Measurements from ENCODE around the gene SOBP. TPM values are rescaled to one million over a fixed set of nuclear protein-coding genes. Genes with fewer than 3 reads are reported as not detected.

Gene SOBP
- total and polyA plus RNA-seq, 9 donors: 8.7 to 31.3 (median 25.8) TPM

DNA sequence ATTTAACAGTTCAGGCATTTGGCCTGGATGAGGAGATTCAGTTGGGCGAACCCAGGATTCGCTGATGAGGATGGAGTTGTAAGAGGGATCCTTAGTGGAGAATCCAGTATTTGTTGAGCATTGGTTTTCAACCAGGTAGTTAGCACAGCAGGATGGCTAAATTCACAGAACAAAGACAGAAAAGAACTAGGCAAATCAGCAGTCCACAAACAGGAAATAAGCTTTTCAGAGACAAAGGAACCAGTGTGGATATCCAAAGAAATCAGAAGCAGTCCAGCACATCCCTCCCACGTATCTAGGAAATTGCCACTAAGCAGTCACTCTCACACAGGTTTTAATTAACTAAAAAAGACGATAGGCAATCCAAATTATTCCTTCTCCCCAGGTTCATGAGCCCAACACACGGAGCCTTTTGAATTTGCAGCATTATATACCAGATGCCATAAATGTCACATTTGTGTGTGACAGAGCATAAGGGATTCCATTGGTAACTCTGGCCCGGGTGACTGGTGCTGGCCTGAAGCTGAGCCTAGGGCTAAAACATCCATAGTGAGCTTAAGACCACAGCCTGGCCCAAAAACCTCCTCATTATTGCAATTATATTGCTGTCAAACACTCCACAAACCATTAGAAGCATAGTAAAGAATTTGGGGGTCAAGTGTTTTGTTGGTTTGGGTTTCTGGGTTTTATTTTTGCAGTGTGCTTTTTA, 131.5 kb downstream of the SOBP start:
- intact Hi-C loops (cut with DNase I): no loop called here
- Histone ChIP-seq H3K4me3 (no peak overlapping the region), H3K27me3 (no peaks in the 10 kb centered on the region), H3K36me3 (no peaks in the 10 kb centered on the region), H3K4me1 (ENCODE audit: insufficient read depth) (peaks cover 2% of the 10 kb centered on the region), H3K27ac (no peak overlapping the region), H3K9me3 (no peaks in the 10 kb centered on the region)
- 92 to 95% (median 92%) methylated on average over 6 of the region's 6 CpGs for WGBS, 3 donors
- no peak for DNase-seq
- TF ChIP-seq, protein P1, sequence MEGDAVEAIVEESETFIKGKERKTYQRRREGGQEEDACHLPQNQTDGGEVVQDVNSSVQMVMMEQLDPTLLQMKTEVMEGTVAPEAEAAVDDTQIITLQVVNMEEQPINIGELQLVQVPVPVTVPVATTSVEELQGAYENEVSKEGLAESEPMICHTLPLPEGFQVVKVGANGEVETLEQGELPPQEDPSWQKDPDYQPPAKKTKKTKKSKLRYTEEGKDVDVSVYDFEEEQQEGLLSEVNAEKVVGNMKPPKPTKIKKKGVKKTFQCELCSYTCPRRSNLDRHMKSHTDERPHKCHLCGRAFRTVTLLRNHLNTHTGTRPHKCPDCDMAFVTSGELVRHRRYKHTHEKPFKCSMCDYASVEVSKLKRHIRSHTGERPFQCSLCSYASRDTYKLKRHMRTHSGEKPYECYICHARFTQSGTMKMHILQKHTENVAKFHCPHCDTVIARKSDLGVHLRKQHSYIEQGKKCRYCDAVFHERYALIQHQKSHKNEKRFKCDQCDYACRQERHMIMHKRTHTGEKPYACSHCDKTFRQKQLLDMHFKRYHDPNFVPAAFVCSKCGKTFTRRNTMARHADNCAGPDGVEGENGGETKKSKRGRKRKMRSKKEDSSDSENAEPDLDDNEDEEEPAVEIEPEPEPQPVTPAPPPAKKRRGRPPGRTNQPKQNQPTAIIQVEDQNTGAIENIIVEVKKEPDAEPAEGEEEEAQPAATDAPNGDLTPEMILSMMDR (IDR thresholded peaks at IDR 0.05): no peak
- no peak for TF ChIP-seq EP300 (IDR thresholded peaks at IDR 0.05)
- no peak for TF ChIP-seq POLR2A (IDR thresholded peaks at IDR 0.05)

DNA sequence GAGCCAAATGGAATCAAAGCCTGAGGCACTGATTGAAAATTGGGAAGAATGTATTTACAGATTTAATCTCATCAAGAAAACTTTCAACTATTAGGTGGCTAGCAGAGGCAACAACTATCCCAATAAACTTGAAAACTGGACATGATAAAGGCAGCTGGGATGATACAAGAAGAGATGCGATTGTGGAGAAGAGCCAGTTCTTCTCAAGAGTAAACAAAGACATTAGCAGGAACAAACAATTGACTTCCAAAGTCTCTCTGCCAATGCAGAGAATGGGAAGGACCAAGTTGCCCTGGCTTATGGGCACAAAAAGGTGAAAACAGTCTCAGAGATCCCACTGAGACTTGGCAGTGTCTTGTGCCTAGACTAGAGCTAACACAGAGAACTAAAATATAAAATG, 132.4 kb downstream of the SOBP start:
- no peak for DNase-seq
- intact Hi-C loops (cut with DNase I): no loop called here
- Histone ChIP-seq H3K27ac (no peak overlapping the region), H3K9me3 (no peaks in the 10 kb centered on the region), H3K4me1 (ENCODE audit: insufficient read depth) (peaks cover 2% of the 10 kb centered on the region), H3K36me3 (no peaks in the 10 kb centered on the region), H3K27me3 (no peaks in the 10 kb centered on the region), H3K4me3 (no peak overlapping the region)
- TF ChIP-seq EP300 (IDR thresholded peaks at IDR 0.05) (no peak), POLR2A (IDR thresholded peaks at IDR 0.05) (no peak)
- TF ChIP-seq, protein P1 (IDR thresholded peaks at IDR 0.05): no peak
- WGBS, 3 donors: 52 to 60% (median 58%) methylated on average over 1 of the region's 1 CpG

DNA sequence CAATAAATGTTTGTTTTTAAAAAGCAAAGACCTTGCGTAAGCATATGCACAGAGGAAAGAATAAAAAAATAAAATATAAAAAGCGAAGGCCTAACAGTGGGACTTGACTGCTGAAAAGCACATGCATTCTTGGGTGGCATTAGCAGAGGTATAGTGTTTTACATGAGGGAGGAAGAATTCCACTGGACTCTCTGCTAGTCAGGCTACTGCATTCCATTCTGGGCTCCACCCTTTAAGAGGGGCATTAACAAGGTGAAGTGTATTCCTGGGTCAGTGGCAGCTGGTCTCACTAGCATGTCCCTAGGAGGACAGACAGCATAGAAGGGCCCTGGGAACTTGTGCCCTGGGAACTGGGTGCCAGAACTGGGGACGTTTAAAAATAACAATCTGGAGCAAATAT, 134.1 kb downstream of the SOBP start:
- WGBS, 3 donors: 67 to 81% (median 74%) methylated on average over 3 of the region's 3 CpGs
- DNase-seq: no peak
- H3K4me1 ChIP-seq (ENCODE audit: insufficient read depth): peaks cover 5% of the 10 kb centered on the region

DNA sequence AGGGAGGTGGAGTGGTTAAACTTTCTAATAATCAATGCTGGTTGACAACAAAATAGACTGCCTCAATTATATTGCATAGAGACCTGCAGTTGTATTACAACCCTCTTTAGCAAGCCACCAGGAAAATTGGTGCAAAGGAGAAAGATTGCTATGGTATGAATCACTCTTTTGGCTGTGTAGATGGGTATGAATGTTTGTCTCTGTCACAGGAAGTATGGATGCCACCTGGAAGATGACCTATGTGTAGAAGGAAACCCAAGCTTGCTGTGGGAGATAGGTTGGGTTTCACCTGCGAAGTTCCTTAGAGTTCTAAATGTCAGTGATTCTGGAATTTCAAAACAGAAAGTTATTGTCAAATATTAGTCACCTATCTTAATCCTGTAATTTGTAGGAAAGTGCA, 134.6 kb downstream of the SOBP start:
- H3K27ac ChIP-seq: no peak overlapping the region
- H3K4me3 ChIP-seq: no peak overlapping the region
- no peaks in the 10 kb centered on the region for H3K36me3 ChIP-seq
- peaks cover 8% of the 10 kb centered on the region for H3K4me1 ChIP-seq (ENCODE audit: insufficient read depth)
- no peak for DNase-seq
- WGBS, 3 donors: 79 to 94% (median 83%) methylated on average over 1 of the region's 1 CpG
- H3K9me3 ChIP-seq: no peaks in the 10 kb centered on the region
- intact Hi-C loops (cut with DNase I): no loop called here
- no peak for TF ChIP-seq EP300 (IDR thresholded peaks at IDR 0.05)
- no peaks in the 10 kb centered on the region for H3K27me3 ChIP-seq

More for the DNA sequence above, 134.1 kb downstream of the SOBP start:
- TF ChIP-seq EP300 (IDR thresholded peaks at IDR 0.05) (no peak), POLR2A (IDR thresholded peaks at IDR 0.05) (no peak)
- TF ChIP-seq, protein P1 (IDR thresholded peaks at IDR 0.05): no peak
- intact Hi-C loops (cut with DNase I): no loop called here
- no peak overlapping the region for H3K4me3 ChIP-seq
- no peak overlapping the region for H3K27ac ChIP-seq
- no peaks in the 10 kb centered on the region for H3K9me3 ChIP-seq
- H3K36me3 ChIP-seq: no peaks in the 10 kb centered on the region
- H3K27me3 ChIP-seq: no peaks in the 10 kb centered on the region

DNA sequence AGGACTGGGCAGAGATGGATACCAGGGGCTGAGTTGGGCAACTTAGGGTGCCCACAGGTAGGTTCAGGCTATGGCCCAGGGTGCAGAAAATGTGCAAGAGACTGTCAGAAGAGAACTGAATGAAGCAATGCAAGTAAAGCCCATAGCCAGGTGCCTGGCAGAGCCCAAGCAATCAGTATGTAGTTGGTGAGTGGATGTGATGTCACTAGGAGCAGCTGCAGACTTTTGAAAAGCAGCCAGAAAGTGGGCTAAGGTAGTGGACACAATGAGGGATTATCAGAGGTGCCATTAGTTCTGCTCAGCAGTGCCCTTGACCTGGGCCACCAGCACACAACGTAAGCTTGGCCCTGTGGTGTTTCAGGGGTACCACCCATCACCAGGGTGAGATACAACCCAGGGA, 135.3 kb downstream of the SOBP start:
- Histone ChIP-seq H3K36me3 (no peaks in the 10 kb centered on the region), H3K27me3 (no peaks in the 10 kb centered on the region), H3K9me3 (no peaks in the 10 kb centered on the region), H3K4me3 (no peak overlapping the region), H3K27ac (no peak overlapping the region), H3K4me1 (ENCODE audit: insufficient read depth) (peaks cover 9% of the 10 kb centered on the region)
- no peak for DNase-seq
- intact Hi-C loops (cut with DNase I): no loop called here
- TF ChIP-seq POLR2A (IDR thresholded peaks at IDR 0.05): no peak
- no peak for TF ChIP-seq EP300 (IDR thresholded peaks at IDR 0.05)
- TF ChIP-seq, protein P1 (IDR thresholded peaks at IDR 0.05): no peak
- WGBS, 3 donors: 74 to 83% (median 79%) methylated on average over 1 of the region's 1 CpG
